Hepatocyte (in vitro differentiated cells): ENCODE results near the gene NOS3. TPM values are rescaled to one million over a fixed set of nuclear protein-coding genes. Genes with fewer than 3 reads are reported as not detected.

ENCODE experiments used
- DNase-seq: peaks from one replicate; pipeline ENCODE4 v3.0.0-alpha.2; 2016; ENCODE audit warnings: low spot score
- H2AFZ ChIP-seq: fragments of 200-600 bp; sonication (generic); 2 replicates; pipeline ENCODE4 v1.6.0; 2016; ENCODE audit warnings: antibody characterized with exemption, mild to moderate bottlenecking
- H3K27ac ChIP-seq: fragments of 200-600 bp; sonication (generic); 2 replicates; pipeline ENCODE4 v1.5.1; 2016; ENCODE audit warnings: mild to moderate bottlenecking
- H3K27me3 ChIP-seq: fragments of 200-600 bp; sonication (generic); 2 replicates; pipeline ENCODE4 v1.6.1; 2016
- H3K36me3 ChIP-seq: fragments of 200-600 bp; sonication (generic); replicated peaks from 2 replicates; pipeline ENCODE4 v1.5.1; 2016; ENCODE audit warnings: low read depth; ENCODE audit not compliant: insufficient read depth
- H3K4me1 ChIP-seq: fragments of 200-600 bp; sonication (generic); 2 replicates; pipeline ENCODE4 v1.5.1; 2016; ENCODE audit warnings: mild to moderate bottlenecking, moderate library complexity; ENCODE audit not compliant: insufficient read depth
- H3K4me2 ChIP-seq: fragments of 200-600 bp; sonication (generic); 2 replicates; pipeline ENCODE4 v1.6.0; 2016
- H3K4me3 ChIP-seq: fragments of 200-600 bp; sonication (generic); 2 replicates; pipeline ENCODE4 v1.5.1; 2016; ENCODE audit warnings: mild to moderate bottlenecking
- H3K79me2 ChIP-seq: fragments of 200-600 bp; sonication (generic); 2 replicates; pipeline ENCODE4 v1.6.0; 2017; ENCODE audit warnings: mild to moderate bottlenecking
- H3K9me2 ChIP-seq: fragments of 200-600 bp; sonication (generic); replicated peaks from 2 replicates; pipeline ENCODE4 v1.6.0; 2017; ENCODE audit warnings: mild to moderate bottlenecking; ENCODE audit not compliant: insufficient read depth
- H3K9me3 ChIP-seq: fragments of 200-600 bp; sonication (generic); 2 replicates; pipeline ENCODE4 v1.5.1; 2016; ENCODE audit warnings: low read depth, mild to moderate bottlenecking
- H4K20me1 ChIP-seq: fragments of 200-600 bp; sonication (generic); 2 replicates; pipeline ENCODE4 v1.6.0; 2016; ENCODE audit warnings: mild to moderate bottlenecking; ENCODE audit not compliant: insufficient read depth, poor library complexity, severe bottlenecking
- EZH2 ChIP-seq: fragments of 200-600 bp; sonication (generic); IDR thresholded peaks from 2 replicates; pipeline ENCODE4 v1.6.1; 2016; ENCODE audit warnings: antibody characterized with exemption, mild to moderate bottlenecking, borderline replicate concordance
- EZH2phosphoT487 ChIP-seq: fragments of 200-600 bp; sonication (generic); IDR thresholded peaks from one replicate; pipeline ENCODE4 v1.6.1; 2018; ENCODE audit warnings: antibody characterized with exemption, mild to moderate bottlenecking, low read depth, moderate library complexity; ENCODE audit not compliant: unreplicated experiment, severe bottlenecking
- WGBS: methylation state at CpG from one replicate; pipeline ENCODE4 v1.1.6; 2016; ENCODE audit warnings: low lambda C conversion rate; ENCODE audit errors: missing lambda C conversion rate; 5-methylcytosine and 5-hydroxymethylcytosine counted together
- polyA plus RNA-seq: library from polyadenylated mRNA; unstranded; fragments of >200 nt; fragmentation: Nextera tagmentation; extraction: Ambion mirVana; gene quantifications from 2 replicates; pipeline ENCODE4 v1.2.1, GENCODE V29; 2016
- total RNA-seq: library from RNA; depleted of rRNA; stranded (reverse); fragments of >200 nt; gene quantifications from 2 replicates; pipeline ENCODE4 v1.2.3, GENCODE V29; 2014
- TF ChIP-seq, protein P1 (sequence below): fragments of 200-600 bp; sonication (generic); IDR thresholded peaks from 2 replicates; pipeline ENCODE4 v1.5.1; 2016; ENCODE audit warnings: antibody characterized with exemption, mild to moderate bottlenecking; ENCODE audit not compliant: poor library complexity

The NOS3 gene
- total and polyA plus RNA-seq, 2 experiments from 2014 or later, result 9.8 to 17.4 TPM

DNA sequence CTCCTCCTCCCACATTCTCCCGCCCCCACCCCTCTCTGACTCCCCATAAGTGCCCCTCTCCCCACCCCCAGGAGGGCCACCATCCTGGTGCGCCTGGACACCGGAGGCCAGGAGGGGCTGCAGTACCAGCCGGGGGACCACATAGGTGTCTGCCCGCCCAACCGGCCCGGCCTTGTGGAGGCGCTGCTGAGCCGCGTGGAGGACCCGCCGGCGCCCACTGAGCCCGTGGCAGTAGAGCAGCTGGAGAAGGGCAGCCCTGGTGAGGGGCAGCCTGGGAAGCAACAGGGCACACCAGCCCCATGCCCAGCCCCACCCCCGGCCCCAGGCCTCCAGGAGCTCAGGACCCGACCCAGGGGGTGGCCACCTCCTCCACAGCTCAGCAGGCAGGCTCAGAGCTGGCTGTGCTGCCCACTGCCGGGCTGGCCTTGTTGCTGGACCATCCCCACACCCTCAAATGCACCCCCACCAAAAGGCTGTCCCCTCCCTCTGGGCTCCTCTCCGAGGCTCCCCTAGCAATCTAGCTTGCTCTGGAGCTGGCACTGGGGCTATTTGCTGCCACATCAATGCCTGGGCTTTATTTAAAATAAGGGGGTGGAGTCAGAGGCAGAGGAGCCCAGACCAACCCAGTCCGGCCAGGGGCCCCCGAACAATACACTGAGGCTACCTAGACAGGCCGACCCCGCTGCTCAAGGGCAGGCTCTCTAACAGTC lies 18.7 kb downstream of the NOS3 start:
- H2AFZ ChIP-seq, result no peak overlapping the region
- H3K79me2 ChIP-seq, result no peaks in the 10 kb centered on the region
- no peak for TF ChIP-seq EZH2phosphoT487
- TF ChIP-seq, protein P1, sequence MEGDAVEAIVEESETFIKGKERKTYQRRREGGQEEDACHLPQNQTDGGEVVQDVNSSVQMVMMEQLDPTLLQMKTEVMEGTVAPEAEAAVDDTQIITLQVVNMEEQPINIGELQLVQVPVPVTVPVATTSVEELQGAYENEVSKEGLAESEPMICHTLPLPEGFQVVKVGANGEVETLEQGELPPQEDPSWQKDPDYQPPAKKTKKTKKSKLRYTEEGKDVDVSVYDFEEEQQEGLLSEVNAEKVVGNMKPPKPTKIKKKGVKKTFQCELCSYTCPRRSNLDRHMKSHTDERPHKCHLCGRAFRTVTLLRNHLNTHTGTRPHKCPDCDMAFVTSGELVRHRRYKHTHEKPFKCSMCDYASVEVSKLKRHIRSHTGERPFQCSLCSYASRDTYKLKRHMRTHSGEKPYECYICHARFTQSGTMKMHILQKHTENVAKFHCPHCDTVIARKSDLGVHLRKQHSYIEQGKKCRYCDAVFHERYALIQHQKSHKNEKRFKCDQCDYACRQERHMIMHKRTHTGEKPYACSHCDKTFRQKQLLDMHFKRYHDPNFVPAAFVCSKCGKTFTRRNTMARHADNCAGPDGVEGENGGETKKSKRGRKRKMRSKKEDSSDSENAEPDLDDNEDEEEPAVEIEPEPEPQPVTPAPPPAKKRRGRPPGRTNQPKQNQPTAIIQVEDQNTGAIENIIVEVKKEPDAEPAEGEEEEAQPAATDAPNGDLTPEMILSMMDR, result no peak
- TF ChIP-seq EZH2, result no peak
- no peak overlapping the region for H3K27ac ChIP-seq
- no peak overlapping the region for H3K4me2 ChIP-seq
- H3K4me3 ChIP-seq, result no peak overlapping the region
- DNase-seq, result no peak
- 74% methylated on average over 21 of the region's 22 CpGs for WGBS
- no peaks in the 10 kb centered on the region for H3K27me3 ChIP-seq
- H3K36me3 ChIP-seq, result no peaks in the 10 kb centered on the region
- no peaks in the 10 kb centered on the region for H3K9me2 ChIP-seq
- H3K9me3 ChIP-seq, result no peaks in the 10 kb centered on the region
- H3K4me1 ChIP-seq, result peaks cover 33% of the 10 kb centered on the region
- H4K20me1 ChIP-seq, result no peaks in the 10 kb centered on the region

DNA sequence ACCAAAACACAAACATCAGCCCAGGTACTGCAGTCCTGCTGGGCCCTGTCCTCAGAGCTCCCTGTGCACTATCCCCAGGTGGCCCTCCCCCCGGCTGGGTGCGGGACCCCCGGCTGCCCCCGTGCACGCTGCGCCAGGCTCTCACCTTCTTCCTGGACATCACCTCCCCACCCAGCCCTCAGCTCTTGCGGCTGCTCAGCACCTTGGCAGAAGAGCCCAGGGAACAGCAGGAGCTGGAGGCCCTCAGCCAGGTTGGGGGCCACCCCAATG lies 19.2 kb downstream of the NOS3 start:
- H3K4me2 ChIP-seq, result peak overlapping the region; percentile 70
- H3K27ac ChIP-seq, result no peak overlapping the region
- no peaks in the 10 kb centered on the region for H3K36me3 ChIP-seq
- H3K4me1 ChIP-seq, result peaks cover 33% of the 10 kb centered on the region
- DNase-seq, result no peak
- H3K79me2 ChIP-seq, result no peaks in the 10 kb centered on the region
- H3K9me3 ChIP-seq, result no peaks in the 10 kb centered on the region
- H3K4me3 ChIP-seq, result no peak overlapping the region
- H4K20me1 ChIP-seq, result no peaks in the 10 kb centered on the region
- no peak overlapping the region for H2AFZ ChIP-seq
- H3K9me2 ChIP-seq, result no peaks in the 10 kb centered on the region
- 37% methylated on average over 6 of the region's 7 CpGs for WGBS
- TF ChIP-seq EZH2phosphoT487 (no peak), EZH2 (no peak)
- TF ChIP-seq, protein P1, result no peak
- no peaks in the 10 kb centered on the region for H3K27me3 ChIP-seq

DNA sequence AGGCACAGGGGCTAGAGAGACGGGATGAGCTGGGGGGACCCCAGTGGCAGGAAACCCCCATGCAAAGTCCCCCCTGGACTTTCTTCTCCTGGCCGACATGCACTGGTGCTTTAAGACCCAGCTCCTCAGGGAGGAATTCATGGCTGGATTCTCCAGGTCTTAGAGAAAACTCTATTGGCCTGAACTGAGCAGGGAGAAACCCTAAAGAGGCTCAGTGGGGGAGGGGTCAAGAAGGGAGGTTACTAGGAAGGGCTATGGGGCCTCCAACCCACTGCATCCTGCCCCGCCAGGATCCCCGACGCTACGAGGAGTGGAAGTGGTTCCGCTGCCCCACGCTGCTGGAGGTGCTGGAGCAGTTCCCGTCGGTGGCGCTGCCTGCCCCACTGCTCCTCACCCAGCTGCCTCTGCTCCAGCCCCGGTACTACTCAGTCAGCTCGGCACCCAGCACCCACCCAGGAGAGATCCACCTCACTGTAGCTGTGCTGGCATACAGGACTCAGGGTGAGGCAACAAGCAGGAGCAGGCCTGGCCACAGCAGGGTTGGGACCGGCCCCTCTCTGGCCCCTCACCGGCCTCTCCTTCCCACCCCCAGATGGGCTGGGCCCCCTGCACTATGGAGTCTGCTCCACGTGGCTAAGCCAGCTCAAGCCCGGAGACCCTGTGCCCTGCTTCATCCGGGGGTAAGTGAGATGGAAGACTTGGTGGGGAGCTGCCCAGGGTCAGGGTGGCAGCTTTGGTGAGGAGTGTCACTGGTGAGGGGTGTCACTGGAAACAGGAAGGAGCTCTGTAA lies 19.7 kb downstream of the NOS3 start:
- Histone ChIP-seq H3K4me1 (peaks cover 33% of the 10 kb centered on the region), H3K79me2 (no peaks in the 10 kb centered on the region), H3K36me3 (no peaks in the 10 kb centered on the region), H3K9me2 (no peaks in the 10 kb centered on the region), H3K4me3 (no peak overlapping the region), H3K9me3 (no peaks in the 10 kb centered on the region), H4K20me1 (no peaks in the 10 kb centered on the region), H3K4me2 (peak overlapping the region; percentile 70), H2AFZ (peak overlapping the region; percentile 23), H3K27me3 (no peaks in the 10 kb centered on the region), H3K27ac (peak overlapping the region; percentile 51)
- TF ChIP-seq EZH2 (no peak), EZH2phosphoT487 (no peak)
- TF ChIP-seq, protein P1, result no peak
- peak; percentile 72 for DNase-seq
- 43% methylated on average over 18 of the region's 18 CpGs for WGBS
